Activated T-cell treated with anti-CD3 and anti-CD28 coated beads for 48 hours (primary cell): Measurements from ENCODE around the gene TMPRSS15.

Source experiments
- DNase-seq: peaks from one replicate; pipeline ENCODE4 v3.0.0-alpha.2; 2020; ENCODE audit warnings: low read depth

TMPRSS15 gene

DNA sequence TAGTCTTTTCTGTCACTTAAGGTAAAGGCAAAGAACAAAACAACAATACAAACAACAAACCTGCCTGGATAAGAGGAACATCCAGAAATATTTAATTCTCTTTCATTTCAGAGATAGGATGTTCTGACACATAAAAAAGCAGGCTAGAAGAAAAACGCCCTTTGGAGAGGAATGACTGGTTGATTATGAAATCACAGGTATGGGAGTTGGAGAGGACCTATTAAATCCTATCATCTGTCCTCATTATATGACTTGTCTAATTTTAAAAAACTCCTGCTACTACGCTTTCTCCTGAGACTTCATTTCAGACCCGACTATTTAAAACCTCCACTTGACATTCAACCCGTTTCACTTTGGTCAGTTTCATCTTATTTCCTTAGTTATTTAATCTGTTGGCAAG is 54.1 kb downstream of the TMPRSS15 start:
- DNase-seq: no peak

DNA sequence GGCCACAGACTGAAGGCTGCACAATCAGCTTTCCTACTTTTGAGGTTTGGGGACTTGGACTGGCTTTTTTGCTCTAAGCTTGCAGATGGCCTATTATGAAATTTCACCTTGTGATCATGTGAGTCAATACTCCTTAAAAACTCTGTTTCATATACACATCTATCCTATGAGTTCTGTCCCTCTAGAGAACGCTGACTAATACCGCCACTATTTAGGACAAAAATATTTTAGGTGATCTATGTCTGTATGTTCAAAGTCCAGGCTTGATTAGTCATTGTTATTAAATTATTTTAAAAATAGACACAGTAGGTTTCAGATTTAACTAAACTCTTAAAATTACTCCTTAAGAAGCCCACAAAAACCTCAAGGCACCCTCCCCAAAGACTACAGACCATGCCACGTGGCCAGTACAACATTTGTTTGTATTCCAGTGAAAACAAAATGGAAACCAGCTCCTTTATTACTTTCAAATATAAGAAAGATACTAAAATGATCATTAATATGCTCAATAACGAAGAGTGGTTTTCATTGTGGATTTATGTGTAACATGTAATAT is 63.1 kb downstream of the TMPRSS15 start:
- DNase-seq: no peak

DNA sequence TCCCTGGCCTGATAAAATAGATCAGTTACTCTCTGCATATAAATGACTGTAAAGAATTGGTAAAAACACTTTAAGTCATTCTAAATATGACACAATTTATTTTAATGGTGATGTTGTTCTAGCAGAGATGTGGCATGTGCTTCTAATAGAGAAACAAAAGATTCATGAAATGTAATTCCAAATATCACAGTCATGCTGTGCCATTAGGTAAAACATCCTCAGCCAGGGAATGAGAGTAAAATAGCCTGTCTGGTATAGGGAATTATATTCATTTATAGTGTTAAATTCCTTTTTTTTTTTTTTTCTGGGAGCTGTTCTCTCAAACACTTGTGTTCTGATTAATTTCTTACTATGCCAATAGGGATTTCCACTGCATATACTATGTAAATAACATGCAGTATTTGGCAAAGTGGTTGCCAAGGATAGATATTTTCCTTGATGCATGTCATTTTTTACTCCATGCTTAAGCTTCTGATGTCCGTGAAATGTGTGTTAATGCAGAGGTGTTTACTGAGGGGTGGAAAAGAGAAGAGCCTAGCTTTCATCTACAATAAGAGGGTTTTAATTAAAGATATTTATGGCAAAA is 67.8 kb downstream of the TMPRSS15 start:
- no peak for DNase-seq

DNA sequence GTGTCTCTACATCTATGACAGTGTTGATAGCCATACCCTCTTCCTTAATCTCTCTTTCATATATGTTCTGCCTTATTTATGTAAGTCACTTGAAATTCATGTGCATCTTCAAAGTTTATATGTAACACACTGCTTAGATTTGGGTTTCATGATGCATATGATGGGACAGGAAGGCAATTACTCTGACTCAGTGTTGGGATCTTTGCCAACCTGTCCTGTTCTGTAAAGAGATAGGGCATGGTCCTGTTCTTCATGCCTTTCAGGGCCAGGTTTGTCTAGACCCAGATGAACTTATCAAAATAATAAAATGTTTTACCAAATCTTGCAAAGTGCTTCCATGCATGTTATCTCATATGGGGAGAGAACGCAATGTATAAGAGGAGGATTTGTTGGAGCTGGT is 69.5 kb downstream of the TMPRSS15 start:
- DNase-seq: no peak

DNA sequence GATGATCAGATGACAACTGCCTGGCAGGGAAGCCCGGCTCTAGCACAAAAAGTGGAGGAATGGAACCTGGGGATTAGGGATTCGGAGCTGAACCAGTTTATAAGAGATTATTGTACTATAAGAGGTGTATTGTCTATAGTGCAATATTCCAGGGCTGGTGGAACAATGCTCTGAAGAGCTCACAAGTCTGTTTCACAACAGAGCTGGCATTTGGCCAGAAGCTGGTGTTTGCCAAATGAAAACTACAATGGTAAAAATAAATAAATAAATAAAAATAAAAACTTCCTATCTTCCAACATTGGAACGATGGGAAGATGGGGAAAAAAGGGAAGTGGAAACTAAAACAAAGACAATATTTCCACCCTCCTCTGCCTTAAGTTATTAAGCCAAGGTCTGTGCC is 85.4 kb downstream of the TMPRSS15 start:
- no peak for DNase-seq

DNA sequence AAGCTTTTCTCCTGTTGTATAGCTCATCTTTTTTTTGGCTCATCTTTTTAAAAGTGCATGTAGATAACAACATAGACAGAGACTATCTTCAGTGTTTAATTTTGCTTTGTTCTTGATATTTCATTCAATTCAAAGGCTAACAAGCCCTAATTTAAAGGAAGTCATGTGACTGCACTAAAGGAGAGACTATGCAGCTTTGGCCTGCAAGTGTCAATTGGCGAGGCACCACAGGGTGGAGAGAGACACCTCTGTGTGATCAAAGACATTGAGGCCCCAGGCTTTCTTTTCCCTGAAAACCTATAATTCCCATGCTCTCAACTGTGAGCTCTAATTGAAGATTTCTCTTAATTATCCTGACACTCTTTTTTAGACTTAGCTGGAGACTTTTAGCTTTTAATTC is 105.4 kb downstream of the TMPRSS15 start:
- DNase-seq: no peak

DNA sequence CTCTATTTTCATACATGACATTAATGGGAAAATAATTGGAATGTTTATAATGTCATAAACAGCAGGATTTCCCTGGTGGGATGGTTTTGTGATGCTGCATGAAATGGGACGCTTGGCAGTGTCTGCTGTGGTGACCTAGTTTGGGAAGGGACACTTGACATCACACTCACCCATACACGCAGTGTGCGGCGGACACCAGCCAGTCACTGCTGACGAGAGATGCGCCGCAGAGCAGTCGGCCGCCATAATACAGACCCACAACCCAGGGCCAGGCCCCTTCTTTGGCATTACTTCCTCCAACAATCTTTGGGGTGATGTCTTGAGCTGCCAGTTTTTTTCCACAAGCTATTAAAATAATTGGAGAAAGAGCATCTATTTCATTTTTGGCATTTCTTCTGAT is 109.5 kb downstream of the TMPRSS15 start:
- DNase-seq: no peak

DNA sequence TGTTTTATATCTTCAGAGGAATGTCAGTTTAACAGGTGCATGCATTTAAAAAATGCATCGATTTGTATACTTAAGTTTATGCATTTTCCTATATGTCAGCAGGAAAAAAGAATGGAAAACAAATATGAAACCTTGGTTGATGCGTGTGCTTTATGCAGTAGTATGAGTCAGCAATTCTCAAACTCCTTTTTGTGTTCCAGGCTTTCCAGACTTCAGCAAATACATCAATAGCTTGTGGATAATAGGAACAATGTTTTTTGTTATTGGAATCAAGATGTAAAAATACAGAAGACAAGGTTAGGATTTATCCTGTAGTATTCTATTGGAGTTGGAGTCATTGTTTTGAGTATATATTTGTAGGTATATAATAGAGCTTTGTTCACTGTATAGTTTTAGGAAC is 113.7 kb downstream of the TMPRSS15 start:
- DNase-seq: no peak

DNA sequence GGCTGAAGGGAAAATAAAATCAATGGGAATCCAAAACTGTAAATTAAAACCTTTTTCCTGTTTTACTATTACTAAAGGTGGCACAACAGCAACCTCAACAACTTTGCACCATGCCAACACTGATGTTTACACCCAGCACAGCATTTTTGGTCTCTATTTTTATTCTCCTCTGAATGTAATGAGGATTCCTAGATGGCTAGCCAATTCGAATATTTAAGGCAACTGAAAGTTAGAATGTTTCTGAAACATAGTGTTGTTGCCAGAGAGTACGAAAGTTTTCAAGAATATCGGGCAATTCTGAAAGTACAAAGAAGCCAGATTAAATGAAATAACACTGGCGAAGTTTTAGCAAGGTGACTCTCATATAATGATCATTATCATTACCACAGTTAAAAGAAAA is 118.2 kb downstream of the TMPRSS15 start:
- no peak for DNase-seq

DNA sequence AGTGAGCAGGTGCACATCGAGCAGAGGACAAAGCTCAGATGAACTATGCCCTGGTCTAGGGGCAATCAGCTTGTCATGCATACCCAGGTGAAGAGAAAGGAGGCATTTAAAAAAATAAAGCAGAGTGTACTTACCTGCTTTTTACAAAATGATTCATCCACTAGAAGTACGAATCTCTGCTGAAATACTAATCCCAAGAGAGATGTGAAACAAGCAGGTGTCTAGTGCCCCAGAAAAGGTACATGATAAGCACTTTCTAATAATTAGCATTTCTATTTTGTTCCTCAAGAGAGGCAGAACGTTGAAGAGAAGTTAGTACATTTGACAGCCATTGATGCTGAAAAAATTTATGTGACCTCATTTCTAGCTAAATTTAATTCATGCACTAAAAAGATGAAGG is 127.8 kb downstream of the TMPRSS15 start:
- no peak for DNase-seq

DNA sequence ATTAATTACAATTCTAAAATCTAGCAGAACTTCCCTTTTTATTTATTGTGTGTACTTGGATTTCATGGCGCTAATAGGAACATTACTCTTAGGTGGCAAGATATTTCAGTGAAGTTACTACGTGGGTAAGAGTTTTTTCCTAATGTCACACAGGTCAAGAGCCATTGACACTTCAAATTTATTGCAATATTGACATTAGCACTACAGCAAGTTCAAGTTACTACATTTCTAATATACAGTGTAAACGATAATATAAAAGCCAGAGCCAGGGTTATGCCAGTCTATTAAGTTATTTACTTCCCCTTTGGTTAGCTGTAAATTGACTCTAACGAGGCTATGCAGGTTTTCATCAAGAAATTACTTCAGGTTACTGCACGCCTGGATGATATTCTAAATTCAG is 129.2 kb downstream of the TMPRSS15 start:
- no peak for DNase-seq

DNA sequence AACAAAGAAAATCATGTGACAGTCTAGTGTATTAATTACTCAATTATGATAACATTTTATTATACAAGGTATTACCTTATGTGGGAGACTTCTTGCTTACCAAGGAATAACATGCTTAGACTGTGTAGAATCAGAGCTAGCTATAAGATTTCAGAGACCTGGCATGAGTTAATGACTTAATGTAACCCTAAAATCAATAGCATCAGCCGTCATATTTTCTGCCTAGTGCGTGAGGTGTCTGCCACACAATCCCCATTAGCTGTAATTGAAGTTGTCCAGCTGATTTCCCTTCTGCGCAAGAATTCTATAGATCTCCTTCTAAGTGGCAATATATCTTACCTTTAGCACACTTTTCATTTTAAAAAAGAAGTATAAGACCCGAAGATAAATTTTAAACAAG is 130.2 kb downstream of the TMPRSS15 start:
- DNase-seq: no peak

DNA sequence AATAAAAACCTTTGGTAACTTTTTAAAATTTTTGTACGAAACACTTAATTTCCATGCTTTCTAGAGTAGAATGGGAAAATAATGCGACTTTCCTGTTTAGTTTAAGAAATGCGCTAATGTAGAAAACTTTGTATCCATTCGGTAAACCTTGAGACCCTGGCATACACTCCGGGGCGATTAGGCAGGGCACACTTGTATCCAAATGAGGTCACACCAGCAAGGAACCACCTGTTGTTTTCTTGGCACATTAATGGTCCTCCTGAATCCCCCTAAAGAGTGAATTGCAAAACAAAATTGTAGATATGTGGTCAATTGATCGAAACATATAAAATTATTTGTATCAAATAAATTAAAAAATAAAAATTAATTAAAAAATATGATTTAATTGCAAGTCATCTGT is 133.7 kb downstream of the TMPRSS15 start:
- DNase-seq: no peak

DNA sequence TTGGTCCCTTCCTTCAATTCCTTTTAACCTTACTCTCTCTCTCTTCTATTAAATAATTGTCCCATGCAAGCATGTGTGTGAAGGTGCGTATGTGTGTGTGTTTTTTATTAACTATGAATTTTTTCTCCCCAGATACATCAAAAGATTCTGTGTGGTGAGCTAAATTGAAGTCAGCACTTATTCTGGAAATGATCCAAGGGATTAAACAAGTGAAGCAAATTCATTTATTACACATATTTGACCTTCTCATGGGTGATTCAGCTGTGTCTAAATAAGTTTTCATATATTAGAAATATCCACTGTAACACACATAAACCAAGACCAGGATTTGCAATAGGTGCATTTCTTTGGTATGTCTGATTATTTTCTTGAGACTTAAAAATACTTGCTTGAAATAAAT is 134.7 kb downstream of the TMPRSS15 start:
- DNase-seq: no peak

DNA sequence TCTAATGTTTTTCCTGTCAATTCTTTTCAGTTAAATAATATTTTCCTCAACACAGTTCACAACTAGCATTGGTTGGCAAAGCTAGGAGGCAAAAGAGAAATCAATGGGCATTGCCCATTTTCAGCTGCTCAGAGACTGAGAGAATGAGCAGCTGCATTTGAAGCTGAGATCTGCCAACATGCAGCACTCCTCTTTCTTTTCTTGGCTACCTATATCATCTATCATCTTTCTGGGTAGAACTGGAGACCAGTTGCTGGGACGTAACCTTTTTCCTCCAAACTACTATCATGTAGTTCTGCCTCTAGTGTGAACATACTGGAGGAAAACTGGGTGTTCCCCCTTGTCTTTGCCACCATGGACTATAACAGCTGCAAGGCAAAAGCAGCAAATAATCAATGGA is 136.1 kb downstream of the TMPRSS15 start:
- DNase-seq: no peak

DNA sequence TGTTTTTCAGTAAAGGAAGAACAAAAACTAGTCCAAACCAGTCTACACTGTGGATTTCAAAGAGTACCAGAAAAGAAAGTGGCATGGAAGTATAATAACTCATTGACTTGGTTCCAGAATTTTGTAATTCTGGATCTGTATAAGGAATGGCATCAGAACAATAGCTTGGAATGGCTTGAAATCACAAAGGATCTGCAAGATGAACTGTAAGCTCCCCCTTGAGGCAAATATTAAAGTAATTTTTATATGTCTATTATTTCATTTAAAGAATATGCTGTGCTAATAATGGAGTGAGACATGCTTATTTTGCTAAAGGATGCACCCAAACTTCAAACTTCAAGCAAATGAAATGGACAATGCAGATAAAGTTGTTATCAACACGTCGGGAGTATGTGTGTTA is 137.6 kb downstream of the TMPRSS15 start:
- DNase-seq: no peak

DNA sequence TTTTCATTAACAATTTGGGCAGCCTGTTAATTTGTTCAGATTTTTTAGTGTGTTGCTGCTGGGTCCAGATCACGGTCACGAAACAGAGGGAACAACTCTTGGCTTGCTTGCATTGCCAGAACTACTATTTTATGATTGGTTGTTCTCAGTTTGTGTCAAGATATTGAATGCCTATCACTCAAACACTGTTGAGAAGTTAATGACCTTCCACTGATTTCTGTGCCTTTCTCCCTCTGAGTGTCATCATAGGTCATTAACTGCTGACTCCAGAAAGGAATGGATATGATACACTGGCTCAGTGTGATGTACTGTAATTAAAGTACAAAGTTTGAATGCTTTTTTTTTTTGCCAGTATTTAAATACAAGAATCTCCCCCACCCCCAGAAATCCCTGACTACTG is 149.8 kb downstream of the TMPRSS15 start:
- no peak for DNase-seq

DNA sequence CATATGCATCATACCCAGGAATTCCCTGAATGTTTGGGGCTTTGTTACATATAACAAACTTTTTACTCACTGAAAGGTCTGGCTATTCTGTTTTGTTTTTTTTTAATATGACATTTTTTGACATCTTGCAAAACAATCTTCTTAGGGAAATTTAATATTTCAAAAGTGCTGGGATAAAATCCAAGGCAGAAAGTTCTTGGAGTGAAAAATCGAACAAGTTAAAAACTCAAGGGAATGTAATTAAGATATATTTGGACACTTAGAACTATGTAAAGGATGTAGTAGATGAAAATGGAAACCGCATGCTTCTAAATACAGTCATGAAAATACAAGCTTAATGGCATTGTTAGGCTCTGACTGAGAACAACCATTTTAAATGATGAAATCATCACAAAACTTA is 150.4 kb downstream of the TMPRSS15 start:
- DNase-seq: no peak

DNA sequence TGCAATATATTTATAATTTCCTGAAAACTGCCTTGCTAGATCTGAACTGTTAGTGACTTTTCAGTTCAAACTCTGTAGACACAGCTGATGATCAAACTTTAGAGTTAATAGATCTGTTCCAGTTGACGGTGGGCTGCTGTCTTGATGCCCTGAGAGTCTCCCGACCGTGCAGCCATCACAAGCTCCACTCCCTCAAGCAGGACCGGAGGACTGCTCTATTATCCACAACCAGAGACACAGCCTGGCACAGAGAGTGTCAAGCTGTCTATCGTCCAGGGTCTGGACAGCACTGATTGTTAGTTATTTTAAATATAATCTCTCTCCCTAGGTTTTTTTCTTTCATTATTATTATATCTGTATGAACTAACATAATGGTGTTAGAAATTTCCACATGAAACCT is 150.9 kb downstream of the TMPRSS15 start:
- DNase-seq: no peak

DNA sequence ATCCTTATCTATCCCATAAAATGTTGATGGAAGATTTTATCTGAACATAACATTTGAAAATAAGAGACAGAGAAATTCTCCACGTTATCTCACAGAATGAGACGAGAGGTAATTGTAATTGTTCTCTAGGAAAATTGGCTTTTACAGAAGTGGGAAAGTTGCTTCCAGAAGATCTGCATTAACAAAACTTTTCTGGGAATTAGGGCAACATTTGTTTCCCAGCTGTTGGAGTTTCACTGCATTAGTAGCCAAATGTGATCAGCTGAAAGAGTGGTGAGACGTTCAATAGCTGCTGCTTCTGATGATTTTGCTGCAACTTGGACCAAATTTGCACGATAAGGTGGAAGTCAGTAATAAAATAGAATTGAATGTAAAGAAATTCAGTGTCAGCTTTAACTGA is 151.3 kb downstream of the TMPRSS15 start:
- DNase-seq: no peak

DNA sequence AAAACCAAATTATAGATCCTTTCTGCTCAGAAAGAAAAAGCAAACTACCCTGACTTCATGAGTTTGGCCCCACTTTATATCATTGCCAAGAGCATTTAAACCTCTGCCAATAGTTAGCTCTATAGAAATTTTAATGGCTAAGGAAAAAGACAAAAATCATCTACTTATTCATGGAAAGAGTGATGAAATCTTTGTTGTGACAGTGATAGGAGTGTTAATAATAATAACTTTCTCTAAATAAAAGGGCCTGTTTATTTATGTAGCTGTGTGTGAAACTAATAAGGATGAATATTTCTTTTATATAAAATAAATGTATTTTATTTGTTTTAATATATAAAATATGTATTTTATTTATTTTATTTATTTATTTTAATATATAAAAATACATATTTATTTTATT is 152.5 kb downstream of the TMPRSS15 start:
- no peak for DNase-seq

DNA sequence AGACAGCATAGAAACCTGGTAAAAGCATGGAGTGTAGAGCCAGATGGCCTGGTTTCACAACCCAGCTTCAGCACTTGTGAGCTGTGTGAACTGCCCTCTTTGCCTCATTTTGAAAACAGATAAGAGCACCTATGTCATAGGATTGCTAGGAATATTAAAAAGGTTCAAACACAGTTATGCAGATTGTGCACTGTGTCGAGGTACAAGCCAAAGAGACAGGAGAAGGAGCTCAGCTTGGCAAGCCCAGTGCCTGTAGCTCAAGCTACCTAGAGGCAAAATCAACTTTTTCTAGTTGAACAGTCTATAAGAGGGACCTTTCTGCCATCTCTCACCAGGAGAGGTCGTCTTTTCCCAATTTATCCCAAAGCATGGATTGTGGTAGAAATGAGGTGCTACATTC is 153.9 kb downstream of the TMPRSS15 start:
- no peak for DNase-seq

DNA sequence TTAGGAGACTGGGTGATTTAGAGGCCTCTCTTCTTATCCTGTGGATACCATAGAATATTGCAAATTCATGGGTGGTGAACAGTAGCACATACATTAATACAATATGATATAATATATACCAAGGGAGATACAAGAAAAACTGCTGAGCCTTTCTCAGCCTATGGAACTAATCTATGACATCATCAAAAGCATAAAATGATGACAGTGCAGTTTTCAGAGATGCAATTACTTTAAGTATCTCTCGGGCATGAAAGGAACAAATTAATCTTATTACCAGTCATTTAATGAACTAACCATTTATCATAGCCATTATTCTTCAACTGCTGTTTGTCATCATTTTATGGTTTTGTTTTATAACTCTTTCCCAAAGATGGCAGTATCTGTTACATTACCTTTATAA is 155.4 kb downstream of the TMPRSS15 start:
- no peak for DNase-seq

DNA sequence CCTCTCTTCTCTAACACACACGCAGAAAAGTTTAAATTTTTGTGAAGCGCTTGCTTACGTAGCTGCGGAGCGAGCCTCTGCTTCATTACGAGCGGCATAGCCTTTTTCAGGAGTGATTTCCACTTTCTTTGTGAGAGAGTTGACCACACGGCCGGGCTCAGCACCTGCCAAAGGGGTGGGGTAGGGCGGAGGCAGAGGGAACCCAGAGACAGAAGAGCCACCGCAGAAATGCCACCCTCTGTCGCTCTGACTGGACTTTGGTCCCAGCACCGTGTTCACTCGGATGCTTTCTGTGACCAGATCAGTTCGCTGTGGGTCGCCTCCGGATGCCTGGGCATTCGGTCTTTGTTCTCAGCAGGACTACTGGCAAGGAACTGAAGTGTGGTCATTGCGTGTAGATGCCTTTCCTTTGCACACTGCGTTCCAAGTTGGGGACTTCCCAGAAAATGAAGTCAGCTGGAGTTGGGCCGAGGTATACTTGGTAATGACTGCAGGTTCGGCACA is 158.1 kb downstream of the TMPRSS15 start:
- no peak for DNase-seq
